AG08395 (cell line): ENCODE data around the gene ACADSB.

Experiments used
- DNase-seq: peaks from one replicate; pipeline ENCODE4 v3.0.0; 2012; ENCODE audit warnings: mixed read lengths, low spot score

ACADSB gene

DNA sequence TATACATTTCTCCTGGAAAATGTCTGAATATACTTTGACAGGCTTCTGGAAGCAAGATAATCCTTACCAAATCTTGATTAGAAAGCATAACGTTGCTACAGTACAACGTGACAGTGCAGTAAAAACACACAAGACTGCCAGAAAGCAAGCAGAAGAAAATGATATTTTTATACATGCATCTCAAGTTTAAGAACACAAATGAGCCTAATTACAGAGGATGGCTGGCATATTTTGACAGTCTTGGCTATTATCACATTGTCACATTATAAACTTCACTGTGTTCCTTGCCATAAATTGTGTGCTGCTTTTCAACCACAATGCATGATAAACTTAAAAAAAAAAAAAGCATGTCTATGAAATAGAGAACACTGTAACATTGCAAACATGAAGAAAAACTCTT, 4.5 kb upstream of the ACADSB start:
- no peak for DNase-seq

DNA sequence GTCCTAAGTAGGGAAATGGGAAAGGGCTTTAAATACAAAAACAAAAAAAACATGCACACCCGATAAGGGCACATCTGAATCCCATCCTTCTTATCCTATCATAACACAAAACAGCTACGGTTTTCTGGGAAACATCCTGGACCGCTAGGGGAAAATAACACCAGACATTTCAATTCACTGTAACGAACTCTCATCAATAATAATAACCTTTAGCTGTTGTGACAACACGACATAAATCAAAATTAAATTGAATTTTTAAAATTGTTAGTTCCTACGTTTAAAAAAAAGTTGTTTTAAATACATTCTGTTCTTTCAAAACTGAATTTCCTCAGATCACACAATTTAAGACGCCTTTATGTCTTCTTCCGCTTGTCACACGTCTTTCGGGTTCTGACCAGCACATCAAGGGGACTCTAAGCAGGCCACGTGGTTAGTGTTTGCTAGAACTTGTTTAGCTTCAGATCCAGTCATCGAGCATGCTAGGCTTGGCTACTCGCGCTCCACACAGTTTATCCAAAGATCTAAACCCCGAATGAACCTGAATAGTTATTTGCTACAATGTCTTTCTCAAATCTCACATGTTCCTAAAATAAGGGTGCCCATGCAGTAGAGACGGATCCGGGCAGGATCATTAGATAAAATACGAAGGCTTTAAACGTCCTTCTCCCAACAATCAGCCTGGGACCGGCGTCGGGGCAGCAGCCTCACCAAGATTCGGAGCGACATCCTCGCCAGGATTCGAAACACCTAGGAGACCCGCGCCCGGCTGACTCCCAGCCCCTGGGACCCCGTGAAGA, 1.1 kb upstream of the ACADSB start:
- peak; percentile 58 for DNase-seq

DNA sequence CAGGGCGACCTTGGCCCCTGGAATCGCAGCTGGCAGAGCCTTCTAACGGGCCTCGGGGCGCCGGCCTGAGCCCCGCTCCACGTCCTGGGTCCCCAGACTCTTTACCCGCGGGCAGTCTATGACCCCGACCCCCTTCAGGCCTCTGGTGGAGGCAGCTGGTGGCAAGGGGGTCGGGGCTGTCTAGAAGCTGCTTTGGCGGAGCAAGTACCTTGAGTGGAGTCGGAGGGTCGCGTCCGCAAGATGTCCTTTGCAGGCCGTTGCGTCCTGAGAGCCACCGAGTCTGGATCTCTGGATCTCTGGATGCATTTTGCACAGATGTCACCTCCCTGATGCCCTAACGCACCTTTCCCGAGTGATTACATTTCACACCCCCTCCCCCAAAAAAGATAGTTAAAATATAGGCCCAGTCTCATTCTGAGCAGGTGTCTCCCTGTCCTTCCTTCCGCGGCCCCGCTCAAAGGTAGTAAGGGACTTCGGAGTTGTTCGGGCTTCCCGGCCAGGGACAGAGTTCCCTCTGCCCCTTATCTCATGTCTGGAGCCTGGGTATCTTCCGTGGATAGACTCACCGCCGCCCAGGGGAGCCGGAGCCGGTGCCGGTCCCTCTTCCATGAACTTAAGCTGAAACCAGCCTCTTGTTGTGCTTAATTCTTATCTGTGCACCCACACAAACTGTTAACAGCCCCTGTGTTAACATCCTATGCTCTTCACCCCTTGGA, 457 bp downstream of the ACADSB start:
- DNase-seq = peak; percentile 8

DNA sequence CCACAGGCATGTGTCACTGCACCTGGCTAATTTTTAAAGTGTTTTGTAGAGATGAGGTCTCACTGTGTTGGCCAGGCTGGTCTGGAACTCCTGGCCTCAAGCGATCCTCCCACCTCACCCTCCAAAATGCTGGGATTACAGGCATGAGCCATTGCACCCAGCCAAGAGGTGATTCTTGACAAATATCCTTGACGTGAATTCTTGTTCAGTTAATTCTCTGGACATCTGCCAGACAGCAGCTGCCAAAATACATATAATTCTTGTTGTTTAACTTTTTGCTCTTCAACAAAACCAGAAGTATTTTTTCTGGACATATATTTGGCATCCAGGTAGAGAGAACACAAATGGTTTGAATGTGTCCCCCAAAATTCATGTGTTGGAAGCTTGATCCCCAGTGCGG, 3.2 kb downstream of the ACADSB start:
- DNase-seq = no peak

DNA sequence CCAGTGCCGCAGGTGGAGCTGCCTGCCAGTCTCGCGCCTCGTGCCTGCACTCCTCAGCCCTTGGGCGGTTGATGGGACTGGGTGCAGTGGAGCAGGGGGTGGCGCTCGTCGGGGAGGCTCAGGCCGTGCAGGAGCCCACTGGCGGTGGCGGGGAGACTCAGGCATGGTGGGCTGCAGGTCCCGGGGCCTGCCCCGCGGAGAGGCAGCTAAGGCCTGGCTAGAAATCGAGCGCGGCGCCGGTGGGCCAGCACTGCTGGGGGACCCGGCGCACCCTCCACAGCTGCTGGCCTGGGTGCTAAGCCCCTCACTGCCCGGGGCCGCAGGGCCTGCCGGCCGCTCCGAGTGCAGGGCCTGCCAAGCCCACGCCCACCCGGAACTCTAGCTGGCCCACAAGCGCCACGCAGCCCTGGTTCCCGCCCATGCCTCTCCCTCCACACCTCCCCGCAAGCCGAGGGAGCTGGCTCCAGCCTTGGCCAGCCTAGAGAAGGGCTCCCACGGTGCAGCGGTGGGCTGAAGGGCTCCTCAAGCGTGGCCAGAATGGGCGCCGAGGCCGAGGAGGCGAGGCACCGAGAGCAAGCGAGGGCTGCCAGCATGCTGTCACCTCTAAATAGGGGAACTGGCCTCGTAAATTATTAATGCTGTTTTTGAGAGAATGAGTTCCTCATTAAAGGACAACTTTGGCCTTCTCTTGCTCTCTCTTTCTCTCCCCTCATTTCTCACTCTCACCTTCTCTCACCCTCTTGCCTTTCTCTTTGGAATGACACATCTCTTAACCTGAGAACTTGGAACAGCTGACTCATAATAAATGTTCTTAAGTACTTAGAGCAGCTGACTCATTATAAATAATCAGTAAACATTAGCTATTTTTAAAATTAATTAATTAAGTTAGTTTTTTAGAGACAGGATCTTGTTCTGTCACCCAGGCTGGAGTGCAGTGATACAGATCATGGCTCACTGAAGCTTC, 4.9 kb downstream of the ACADSB start:
- DNase-seq = no peak

DNA sequence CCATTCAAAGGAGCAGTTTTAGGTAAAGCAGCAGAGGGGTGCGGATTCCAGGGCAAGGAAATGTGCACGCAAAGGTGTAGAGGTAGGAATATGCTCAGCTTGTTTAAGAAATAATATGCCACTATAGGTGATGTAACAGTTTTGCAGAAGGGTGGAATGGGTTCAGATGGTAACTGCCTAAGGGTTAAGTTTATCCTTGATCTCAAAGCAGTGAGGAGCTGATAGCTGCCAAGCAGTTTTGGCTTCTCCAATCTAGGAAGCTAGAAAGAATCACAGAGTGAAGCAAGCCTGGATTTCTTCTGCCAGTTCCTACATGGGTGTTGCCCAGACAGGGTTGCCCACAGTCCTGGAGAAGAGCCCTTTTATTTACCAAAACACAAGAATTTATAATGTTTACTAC, 6.0 kb downstream of the ACADSB start:
- no peak for DNase-seq

DNA sequence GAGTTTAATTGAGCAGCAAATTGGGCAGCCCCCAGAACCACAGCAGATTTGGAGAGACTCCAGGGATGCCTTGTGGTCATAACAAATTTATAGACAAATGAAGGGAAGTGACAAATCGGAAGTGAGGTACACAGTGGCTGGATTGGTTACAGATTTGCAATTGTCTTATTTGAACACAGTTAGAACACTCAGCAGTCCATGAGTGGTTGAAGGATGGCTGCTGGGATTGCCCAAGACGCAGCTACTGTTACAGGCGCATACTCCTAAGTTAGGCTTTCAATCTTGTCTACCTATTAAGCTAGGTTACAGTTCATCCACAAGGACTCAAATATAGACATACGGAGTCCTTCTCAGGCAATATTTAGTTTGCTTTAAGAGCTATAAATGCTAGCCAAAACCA, 7.4 kb downstream of the ACADSB start:
- DNase-seq = no peak

DNA sequence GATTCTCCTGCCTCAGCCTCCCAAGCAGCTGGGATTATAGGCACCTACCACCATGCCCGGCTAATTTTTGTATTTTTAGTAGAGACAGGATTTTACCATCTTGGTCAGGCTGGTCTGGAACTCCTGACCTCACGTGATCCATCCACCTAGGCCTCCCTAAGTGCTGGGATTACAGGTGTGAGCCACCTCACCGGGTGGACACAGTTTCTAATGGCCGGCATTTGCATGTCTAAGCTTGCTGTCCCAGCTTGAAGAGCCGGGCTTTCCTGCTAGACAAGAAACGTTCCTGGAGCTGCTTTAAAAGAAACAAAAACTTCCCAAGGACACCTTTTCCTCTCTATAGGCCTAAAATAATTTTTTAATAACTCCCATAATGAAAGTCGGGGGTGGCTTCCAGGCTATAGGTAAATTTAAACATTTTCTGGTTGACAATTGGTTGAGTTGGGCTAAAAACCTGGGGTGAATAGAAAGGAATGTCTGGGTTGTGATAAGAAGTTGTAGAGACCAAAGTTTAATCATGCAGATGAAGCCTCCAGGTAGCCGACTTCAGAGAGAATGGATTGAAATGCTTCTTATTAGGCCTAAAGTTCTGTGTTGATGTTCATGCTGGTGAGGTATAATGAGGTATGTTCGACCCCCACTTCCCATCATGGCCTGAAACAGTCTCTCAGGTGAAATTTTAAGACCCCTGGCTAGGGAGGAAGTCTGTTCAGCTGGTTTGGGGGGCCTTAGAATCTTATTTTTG, 8.8 kb downstream of the ACADSB start:
- no peak for DNase-seq

DNA sequence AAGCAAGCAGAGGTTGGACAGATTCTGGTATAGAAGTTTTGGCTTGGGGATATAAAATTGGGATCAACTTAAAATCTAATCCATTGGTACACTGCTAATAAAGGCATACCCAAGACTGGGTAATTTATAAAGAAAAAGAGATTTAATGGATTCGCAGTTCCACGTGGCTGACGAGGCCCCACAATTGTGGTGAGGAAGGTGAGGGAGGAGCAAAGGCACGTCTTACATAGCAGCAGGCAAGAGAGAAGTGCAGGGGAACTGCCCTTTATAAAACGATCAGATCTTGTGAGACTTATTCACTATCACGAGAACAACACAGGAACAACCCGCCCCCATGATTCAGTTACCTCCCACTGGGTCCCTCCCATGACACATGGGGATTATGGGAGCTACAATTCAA, 9.7 kb downstream of the ACADSB start:
- DNase-seq = no peak

DNA sequence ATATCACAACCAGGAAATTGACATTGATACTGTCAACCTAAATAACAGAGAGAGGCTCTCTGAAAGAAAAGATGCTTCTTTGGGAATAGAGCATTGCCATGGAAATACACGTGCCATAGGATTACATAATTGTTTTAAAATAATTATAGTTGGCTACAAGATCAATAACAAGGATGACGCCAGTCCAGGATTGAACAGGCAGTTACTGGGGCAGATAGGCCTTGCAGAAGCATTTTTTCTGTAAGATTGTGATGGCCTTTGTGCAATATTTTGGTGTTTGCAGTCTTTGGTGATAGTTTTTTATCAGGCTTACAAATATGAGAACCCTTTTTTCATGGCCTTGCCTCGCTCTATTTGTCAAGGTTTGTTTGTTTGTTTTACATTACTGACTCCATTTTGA, 10.5 kb downstream of the ACADSB start:
- no peak for DNase-seq

DNA sequence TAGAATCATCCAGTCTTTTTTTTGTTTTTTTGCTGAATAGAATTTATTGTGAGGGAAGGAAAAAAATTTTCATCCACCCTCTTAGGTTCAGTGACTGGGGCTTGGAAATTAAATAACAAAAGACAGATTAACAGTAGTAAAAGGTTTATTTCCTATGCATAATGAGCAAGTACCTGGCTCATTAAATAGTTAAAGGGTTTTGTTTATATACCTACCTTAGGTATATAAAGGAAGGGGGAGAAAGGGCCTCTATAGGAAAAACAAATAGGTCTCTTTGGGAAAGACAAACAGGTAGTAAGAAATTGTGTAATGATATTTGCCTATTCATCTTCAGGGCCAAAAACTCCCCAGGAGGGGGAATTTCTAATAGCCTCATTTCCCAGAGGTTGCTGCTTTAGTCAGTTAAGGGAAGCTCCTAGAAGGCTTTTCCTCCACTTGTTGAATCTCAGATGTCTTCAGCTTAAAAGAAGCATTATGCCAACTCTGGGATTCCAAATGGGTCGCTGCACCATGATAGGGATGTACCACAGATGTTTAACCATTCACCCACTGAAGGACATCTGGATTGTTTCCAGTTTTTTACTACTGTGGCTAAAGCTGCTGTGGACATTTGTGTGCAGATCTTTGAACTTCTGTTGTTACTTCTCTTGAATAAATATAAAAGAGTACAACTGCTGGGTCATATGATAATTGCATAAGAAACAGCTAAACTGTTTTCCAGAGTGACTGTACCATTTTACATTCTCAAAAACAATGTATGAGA, 11.3 kb downstream of the ACADSB start:
- no peak for DNase-seq

DNA sequence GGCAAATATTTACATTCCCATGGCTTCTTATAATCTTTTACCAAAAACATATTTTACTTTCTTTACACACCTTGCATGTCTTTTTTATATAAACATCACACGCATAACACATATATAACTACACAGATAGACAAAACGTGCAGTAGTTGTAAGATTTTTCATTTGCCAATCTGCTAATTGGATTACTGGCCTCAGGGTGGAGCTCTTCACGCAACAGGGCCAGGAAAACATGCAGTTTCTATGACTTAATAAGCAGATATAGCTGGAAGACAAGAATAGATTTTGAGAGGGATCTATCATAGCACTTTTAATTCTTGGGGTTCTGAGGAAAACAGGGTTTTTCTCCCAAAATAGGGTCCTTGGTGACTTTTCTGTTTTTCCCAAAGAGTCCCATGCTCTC, 12.7 kb downstream of the ACADSB start:
- DNase-seq = no peak

DNA sequence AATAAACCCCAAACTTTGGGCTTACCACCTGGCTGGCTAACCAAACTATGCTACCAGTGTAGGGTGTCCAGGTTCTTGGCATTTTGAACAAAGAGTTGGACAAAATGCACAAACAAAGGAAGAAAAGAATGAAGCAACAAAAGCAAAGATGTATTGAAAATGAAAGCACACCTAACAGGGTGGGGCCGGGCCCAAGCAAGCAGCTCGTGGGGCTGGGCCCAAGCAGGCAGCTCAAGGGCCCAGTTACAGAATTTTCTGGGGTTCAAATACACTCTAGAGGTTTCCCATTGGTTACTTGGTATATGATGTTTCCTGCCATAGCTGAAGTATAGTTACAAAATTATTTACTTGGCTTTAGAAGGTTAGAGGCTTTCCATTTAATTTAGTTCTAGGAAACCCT, 15.7 kb downstream of the ACADSB start:
- DNase-seq = no peak

DNA sequence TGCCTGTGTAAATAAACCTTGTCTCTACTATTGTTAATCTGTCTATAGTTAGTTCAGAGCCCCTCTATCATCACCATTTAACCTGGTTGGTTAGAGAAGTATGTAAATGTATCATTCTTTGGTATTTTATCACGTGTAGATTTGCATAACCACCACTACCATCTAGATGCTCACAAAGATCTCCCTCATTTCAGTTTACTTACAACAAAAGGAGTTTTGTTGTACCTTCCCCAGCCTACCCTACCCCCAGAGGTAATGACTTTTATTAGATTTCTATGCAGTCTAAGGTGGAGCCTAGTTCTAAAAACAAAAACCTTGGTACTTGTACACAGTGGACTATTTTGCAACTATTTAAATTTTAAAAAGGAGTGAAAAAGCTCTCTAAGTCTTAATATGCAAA, 17.5 kb downstream of the ACADSB start:
- DNase-seq = no peak

DNA sequence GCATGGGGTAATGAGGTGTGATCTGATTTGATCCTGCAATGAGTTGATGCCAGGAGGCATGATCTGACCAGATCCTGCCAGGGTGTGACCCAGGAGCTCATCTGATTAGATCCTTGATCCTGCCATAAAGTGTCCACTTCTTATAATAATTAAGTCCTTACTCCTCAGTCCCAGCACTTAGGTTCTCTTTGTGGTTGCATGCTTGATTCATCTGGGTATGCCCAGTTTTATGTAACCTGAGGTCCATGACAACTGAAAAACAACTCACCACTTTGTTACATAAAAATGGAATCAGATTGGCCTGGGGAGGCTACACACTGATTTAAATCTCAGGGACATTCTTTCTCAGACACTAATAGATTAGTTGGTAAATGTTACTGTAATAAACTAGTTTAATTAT, 19.1 kb downstream of the ACADSB start:
- DNase-seq = no peak

DNA sequence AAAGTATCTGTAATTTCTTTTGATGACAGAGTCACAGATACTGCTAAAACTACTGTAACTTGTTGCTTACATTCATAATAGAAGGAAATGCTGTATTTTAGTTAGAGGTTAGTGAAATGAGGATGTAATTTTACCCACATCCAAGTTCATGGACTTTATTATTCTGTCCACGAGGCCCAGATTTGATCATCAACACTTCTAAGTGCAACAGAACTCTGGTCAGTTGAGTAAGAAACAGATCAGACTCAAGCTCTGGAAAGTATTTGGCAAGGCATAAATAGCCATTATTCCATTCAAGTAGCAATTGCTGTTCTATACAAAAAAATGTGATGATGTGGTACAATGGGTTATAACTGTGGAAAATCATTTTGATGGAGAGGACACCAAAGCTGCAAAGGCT, 22.3 kb downstream of the ACADSB start:
- no peak for DNase-seq

DNA sequence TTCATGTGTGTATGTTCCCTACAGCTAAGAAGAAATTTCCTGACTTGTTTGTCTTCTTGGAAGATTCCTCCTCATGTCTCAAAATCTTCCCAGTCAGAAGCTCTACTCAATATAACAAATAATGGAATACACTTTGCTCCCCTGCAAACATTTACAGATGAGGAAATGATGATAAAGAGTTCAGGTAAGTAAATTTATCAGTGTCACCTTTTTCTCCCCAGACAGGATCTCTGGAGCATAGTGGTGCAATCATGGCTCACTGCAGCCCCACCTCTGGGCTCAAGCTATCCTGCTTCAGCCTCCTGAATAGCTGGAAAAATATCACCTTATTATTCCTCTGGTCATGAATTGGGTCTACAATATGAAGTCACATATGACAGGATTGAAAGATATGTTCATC, 25.5 kb downstream of the ACADSB start:
- no peak for DNase-seq

DNA sequence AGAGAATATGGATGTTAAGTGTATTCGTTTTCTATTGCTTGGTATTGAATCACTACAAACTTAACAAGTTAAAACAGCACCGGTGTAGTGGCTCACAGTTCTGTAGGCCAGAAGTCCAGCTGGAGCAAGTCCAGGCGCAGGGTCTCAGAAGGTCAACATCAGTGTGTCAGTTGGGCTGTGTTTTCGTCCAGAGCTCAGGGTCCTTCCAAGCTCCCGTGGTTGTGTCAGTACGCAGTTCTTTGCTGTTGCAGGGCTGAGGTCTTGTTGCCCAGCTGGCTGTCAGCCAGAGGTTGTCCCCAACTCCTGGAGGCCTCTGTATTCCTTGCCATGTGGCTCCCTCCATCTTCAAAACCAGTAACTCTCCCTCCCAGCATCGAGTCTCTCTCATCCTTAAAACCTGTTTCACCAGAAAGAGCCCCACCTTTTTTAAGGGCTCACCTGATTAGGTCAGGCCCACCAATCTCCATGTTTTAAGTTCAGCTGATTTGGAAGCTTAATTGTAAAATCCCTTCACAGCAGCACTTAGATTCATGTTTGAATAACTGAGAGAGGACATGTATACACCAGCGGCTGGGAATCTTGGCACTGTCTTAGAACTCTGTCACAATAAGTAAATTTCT, 26.8 kb downstream of the ACADSB start:
- DNase-seq = no peak

DNA sequence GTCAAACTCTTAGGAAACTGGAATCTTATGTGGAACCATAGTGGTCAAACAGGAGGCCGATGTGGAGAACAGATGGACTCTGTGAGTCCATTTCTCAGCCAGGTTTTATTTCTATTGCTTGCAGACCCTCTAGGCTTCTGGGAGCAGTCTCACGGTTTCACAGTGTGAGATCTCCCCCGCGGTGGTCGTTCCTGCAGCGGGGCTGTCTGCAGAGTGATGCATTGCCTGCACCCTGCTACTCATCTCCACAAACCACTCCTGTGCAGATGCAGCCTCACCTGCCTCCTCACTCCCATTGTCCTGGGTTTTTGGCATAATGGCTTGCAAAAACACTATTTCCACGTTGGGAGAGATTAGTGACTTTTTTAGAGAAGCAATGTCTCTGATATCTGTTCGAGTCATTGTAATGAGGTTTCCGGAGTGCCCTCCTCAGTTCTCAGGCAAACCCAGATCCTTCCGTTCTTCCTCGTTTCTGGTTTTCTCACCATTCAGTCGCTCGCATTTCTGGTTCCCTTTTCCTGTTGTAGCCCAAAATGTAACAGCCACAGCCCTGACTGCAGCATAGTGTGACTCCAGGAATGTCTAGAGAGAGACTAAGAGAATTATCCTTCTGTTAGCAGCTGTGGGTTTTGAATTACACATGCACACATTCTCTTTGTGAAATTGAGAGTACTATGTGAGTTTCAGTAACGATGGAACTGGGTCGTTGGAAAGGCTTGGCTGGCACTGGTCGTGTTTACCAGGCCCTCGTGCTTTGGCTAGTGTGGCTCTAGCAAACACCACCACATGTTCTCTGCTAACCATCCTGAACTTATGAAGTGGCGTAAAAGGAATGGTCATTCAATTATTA, 30.2 kb downstream of the ACADSB start:
- DNase-seq = no peak

DNA sequence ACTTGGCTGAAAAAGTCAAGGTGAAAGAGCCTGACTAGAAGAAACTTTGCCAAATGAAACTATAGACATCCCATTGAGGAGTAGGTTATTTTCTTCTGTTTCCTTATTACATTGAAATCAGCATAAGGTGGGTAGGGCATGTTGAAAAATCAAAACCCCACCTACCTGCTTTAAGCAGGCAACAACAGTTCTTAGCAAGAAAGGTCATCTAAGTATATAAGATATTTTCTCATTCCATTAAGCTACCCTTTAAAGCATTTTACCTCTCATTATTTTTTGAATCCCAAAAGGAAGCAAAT, 30.8 kb downstream of the ACADSB start:
- no peak for DNase-seq
